GM12874 (cell line): ENCODE results near the gene FHIT.

Experiments used
- TF ChIP-seq, protein P1 (sequence below): IDR thresholded peaks from 2 replicates; pipeline ENCODE4 v1.5.1; 2011; ENCODE audit warnings: low read depth, mild to moderate bottlenecking, control low read depth, low read length, moderate library complexity; ENCODE audit not compliant: insufficient read depth

FHIT gene

DNA sequence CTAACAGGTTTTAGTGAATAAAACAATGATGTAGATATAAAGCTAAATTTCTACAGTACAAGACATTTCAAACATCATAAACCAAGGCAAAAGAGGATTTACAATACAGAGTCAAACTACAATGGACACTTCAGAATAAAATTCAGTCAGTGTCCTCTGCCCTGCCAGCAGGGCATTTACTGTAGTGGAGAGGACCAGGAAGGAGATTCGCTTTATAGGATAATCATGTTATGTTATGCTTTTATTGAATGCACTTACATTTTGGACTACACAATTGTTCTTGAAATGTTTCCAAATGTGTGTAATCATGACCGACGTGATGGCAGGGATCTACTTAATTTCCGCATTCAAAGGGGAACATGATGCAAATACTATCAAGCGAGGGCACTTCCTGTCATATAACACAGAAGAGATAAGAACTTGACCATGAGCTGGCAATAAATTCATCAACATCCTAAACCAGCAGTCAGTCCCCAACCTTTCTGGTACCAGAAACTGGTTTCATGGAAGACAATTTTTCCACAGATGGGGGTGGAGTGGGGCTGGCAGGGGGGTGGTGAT is 925.6 kb downstream of the FHIT start:
- TF ChIP-seq, protein P1, sequence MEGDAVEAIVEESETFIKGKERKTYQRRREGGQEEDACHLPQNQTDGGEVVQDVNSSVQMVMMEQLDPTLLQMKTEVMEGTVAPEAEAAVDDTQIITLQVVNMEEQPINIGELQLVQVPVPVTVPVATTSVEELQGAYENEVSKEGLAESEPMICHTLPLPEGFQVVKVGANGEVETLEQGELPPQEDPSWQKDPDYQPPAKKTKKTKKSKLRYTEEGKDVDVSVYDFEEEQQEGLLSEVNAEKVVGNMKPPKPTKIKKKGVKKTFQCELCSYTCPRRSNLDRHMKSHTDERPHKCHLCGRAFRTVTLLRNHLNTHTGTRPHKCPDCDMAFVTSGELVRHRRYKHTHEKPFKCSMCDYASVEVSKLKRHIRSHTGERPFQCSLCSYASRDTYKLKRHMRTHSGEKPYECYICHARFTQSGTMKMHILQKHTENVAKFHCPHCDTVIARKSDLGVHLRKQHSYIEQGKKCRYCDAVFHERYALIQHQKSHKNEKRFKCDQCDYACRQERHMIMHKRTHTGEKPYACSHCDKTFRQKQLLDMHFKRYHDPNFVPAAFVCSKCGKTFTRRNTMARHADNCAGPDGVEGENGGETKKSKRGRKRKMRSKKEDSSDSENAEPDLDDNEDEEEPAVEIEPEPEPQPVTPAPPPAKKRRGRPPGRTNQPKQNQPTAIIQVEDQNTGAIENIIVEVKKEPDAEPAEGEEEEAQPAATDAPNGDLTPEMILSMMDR = no peak

DNA sequence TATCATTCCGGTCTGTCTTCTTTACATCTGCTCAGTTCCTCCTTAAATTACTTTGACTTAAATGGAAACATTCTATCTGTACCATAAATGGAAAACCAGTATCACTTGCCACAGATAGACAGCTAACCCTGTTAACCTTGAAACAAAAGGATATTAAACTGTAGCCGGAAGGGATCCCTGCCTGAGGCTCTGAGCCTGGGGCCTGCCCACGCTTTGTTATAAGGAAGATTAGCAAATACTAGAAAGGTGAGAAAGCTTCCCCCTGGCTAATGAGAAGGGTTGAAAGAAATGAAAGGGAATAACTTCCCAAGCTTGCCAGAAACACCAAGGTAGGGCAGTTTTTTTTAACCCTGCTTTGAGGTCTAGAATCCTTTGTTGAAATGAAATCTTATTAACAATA is 927.6 kb downstream of the FHIT start:
- TF ChIP-seq, protein P1 = no peak

DNA sequence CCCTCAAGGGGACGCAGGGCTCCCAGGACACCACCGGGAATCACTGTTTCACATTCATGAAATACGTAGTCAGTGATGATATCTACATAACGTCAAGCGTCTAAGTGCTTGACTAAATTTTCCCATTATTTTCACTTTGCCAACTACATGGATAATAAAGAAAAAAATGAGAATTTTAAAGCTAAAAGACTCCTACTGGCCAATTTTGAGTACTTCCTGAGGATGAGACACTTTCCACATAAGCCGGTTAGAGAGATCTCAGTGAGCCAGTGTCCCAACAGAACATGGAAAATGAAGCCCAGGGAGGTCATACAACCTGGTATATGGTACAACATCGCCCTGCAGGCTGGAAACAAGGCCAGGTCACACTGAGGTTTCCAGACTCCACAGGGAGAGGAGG is 928.1 kb downstream of the FHIT start:
- TF ChIP-seq, protein P1 = no peak

DNA sequence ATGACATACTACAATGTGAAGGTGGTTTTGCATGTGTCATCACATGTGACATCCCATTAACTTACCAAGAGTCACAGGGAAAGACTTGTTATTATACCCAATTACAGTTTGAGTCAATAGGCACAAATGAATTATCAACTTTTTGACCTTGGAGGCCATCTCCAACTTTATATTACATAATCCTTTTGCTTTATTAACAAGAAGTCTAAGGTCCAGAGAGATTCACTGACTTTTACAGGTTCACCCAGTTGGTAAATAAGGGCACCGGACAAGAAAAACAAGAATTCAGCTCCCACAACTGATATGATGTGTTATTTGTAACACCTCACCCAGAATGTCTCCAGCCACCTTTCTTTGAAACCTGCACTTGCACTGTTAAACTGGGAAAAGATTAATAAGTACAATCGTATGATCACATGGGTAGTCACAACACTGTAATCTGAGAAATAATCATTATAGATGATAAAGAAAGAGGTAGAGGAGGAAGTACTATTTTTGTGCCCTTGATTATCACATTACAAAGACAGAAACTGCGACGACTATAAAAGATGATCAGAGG is 928.9 kb downstream of the FHIT start:
- TF ChIP-seq, protein P1 = no peak

DNA sequence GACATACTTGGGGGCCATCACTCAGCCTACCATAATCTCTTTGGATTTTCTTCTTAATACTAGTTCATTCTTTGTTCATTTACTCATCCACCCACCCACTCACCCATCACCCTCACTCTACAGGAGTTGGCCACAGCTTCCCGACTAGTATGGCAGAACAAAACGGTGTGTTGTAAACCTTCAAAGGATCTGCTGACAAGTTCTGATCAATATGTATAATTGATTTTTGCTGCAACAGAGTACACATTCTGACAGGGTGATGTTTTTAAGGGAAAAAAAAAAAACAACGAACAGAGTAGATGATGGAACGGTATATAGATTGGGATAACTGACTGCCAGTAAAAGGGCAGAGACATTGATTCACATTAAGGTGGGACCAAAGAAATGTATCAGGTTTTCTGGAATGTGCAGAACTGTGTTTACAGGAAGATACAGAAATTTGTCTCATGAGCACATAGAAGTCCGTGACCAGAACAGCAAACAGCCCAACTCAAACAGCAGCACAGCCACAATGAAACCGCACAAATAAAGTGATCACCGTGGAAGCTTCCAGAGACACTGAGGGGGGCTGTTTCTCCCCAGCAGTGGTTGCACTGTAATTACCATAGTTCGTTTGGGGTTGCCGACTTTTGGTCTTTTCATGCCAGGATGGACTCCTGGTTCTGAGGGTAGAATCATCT is 931.9 kb downstream of the FHIT start:
- TF ChIP-seq, protein P1 = no peak

DNA sequence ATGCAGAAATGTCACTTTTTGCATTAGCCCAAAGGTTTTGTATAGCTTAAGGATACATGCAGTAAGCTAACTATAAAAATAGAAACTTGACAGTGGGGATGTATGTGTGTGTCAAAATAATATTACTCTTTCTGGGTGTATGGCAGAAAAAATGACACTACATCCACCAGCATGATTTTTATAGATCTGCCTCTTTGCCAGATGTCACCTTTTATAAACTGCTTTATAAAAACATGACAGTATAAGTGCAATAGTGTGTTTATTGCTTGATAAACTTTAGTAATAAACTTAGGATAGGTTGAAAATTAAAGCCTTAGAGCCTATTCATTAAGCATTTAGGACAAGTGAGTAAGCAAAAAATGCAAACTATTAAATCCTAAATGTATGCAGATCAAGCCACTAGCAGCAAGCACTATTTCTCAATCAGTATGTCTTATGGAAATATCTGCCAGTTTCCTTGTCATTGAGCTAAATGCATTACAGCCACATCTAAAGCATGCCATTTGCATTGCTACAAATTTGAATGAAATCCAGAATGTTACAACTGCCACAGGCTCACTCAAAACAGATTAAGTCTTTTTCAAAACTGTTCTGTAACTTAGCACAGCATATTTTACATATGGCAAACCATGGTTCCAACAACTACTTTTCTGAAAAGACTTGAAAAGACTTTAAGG is 935.0 kb downstream of the FHIT start:
- TF ChIP-seq, protein P1 = no peak

DNA sequence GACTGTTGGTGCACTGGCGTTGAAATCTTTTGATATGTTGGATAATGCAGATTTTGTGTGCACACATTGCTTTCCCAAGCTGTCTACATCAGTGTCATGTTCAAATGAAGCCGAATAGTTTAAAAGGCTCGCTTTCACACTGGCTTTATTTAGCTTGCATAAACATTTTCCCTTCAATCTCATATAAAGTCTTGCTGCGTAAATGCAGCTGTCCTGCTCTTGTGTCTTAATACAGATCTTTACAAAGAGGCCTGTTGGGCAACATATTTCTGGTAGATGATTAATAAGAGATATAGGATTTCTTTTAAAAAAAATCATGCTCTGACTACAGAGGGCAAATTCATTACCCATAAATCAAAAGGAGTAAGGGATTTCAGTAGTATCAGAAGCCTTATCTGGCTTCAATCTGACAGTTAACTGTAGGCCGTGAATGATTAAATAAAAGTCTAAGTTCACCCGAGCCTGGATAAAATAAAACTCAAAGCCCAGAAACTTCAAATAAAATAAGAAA is 937.2 kb downstream of the FHIT start:
- TF ChIP-seq, protein P1 = no peak
